UCSD-AML1 (cell line): ENCODE measurements around the gene PLS3.

Experiments
- DNase-seq: peaks from one replicate; lab custom pipeline; 2025; ENCODE audit not compliant: unreplicated experiment; lab: John Stamatoyannopoulos, UW

PLS3 gene

DNA sequence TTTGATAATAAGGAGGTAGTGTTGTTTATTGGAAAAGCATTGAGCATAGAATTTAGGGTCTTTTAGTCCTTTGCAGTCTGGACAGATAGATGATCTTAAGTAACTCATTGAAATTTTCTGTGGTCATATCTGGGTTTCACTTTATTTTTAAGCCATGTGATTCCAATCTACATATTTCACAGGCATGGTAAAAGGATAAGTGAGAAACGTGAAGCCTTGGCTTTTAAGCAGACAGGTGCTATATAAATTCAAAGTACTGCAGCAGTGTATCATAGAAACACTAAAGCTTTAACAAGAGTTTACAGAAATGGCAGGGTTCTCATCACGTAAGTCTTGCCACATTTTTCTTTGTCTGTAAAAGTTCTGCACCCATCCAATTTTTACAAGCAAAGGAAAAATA is 4.9 kb downstream of the PLS3 start:
- no peak for DNase-seq

DNA sequence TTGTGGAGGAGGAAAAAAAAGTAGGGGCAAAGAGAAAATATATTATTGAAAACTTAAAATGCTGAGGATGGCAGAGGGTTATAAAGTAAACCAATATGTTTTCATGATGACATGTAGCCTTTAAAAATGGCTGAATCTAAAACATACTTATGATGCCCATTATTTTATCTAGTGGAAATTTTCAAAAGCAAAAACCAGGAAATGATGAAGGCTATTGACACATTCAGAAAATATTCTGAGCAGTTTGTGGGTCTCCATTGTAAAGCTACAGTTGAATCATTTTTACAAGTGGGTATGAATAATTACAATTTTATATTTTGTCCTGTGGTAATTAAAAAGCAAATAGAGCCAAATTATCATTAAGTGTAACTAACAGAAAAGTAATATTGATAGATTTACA is 10.7 kb downstream of the PLS3 start:
- no peak for DNase-seq

DNA sequence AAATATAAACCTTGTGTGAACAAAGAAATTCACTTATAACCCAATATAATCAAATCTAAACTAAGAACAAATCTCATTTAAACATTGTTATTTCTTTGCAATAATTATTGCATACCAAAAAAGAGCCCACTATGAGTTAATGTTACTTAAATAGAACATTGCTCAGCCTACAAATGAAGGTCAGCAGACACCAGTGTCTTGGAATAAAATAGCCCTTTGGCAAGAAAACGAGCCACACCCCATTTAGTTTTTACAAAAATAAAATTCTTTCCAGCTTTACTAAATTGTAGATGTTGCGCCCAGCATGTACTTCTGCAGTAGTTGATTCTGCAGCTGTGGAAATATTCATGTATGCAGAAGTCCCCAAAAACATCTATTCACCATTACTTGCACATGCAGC is 12.2 kb downstream of the PLS3 start:
- DNase-seq: no peak

DNA sequence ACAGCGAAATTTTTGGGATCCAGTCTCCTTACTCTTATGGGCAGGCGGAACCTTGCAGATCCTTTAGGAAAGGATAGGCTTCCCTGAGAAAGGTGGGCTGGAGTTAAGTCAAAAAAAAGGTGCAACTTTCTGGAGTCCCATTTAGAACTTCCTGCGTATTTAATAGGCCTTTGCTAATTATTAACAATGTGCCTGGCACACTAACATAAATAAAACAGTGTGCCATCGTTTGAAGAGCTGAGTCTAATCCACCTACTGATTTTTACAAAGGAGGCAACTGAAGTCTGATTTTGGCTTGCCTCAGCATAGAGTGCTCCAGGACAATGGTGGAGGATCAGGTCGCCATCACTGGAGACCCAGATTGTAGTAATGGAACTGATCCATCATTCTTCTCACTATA is 15.7 kb downstream of the PLS3 start:
- no peak for DNase-seq

DNA sequence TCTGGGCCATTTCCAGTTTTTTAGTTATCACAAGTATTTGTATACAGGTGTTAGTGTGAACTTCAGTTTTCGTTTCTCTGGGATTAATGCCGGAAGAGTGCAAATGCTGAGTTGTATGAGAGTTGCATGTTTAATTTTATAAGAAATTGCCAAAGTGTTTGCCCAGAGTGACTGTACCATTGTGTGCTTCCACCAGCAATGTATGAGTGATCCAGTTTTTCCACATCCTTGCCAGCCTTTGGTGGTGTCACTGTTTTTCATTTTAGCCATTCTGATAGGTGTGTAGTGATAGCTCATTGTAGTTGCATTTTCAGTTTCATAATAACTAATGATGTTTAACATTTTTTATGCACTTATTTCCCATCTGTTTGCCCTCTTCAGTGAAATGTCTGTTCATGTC is 18.4 kb downstream of the PLS3 start:
- no peak for DNase-seq

DNA sequence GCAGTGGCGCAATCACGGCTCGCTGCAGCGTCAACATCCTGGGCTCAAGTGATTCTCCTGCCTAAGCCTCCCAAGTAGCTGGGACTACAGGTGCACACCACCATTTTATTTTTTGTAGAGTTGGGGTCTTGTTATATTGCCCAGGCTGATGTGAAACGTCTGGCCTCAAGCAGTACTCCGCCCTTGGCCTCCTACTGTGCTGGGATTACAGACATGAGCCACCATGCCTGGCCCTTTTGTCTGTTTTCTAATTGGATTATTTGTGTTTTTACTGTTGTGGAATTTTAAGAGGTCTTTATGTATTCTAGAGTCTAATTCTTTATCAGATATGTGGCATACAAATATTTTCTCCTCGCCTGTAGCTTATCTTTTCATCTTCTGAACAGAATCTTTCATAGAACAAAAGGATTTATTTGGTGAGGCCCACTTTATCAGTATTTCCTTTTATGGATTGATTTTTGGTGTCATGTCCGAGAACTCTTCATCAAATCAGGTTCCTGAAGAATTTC is 18.9 kb downstream of the PLS3 start:
- no peak for DNase-seq

DNA sequence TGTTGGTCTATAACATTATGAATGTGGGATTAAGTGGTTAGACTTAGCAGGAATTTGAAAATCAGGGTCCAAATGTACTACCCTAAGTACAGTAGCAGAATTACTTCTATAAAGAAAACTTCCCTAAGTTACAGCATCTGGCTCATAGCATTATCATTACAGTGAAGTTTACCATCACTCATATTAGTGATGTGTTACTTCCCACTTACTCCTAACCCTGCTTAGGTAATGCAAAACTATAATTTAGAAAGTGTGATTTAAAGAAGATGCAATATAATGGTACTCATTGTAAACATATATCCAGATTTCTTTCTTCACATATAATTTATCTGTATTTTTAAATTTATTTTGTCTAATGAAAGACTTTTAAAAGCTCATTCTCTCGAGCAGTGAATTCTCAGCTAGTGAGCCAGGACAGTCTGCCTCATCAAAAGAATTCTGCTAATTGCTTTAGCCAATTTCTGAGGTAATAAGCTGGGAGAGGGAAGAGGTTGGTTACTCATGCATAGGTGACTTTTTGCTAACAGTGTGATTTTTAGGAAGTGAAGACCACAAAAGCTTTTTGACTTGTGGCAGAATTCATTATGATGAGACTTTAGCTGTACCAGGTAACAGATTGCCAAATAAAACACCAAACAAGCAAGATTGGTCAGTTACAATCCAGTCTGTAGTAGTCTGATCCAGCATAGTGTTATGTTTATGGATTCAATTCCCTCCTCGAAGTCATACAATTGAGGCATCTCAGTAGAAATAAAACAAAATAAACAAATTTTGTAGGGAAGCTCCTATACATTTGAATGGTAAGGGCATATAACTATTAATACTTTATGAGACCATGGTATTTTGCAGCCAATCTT is 21.0 kb downstream of the PLS3 start:
- no peak for DNase-seq

DNA sequence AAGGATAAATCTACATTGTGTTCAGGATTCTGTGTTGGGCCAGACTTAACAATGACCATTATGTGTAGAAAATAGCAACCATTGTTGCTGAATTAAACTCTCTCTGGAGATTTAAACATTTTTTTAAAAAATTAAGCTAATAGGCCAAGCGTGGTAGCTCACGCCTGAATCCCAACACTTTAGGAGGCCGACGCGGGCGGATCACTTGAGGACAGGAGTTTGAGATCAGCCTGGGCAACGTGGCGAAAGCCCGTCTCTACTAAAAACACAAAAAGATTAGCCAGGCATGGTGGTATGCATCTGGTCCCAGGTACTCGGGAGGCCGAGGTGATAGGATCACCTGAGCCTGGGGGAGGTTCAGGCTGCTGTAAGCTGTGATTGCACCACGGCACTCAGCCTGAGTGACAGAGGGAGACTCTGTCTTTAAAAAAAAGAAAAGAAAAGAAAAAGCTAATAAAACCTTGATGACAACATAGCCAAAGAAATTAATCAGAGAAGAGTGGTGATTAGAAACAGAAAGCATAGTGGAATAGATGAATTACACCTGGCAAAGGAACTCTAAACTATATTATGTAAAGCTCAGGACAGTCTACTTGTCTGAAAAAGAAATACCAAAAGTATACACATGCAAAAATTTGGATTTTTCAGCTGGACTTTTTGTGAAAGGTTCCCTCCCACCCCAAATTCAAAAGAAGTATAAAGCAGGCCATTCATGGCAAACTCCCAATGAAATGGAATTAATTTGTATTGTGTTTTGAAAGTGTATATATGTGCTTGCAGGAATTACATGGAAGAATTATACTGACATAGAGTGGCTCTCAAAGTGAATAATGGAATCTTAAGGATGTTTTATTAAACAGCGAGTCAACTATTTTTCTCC is 21.9 kb downstream of the PLS3 start:
- DNase-seq: no peak

DNA sequence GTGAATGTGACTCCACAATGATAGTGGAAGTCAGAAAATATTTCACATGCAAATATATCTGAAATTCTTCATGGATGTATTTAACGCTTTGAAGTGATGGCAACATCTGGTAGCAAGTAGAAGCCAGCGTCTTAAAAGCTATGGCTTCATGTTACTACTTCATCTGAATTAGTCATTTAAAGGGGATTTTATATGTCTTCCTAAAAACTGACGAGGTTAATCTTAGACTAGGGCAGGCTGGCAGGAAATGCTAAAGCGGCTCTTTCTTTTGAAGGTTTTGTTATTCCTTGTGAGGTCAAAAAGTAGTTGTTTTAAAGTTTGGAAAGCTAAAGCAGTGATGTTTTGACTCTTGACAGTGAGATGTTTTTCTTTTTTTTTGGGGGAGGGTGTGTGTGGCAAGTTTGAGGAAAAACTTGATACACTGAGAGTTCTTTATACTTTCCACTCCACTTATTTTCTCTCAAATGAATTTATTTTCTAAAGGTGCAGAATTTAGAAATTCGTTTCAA is 22.6 kb downstream of the PLS3 start:
- DNase-seq: no peak

DNA sequence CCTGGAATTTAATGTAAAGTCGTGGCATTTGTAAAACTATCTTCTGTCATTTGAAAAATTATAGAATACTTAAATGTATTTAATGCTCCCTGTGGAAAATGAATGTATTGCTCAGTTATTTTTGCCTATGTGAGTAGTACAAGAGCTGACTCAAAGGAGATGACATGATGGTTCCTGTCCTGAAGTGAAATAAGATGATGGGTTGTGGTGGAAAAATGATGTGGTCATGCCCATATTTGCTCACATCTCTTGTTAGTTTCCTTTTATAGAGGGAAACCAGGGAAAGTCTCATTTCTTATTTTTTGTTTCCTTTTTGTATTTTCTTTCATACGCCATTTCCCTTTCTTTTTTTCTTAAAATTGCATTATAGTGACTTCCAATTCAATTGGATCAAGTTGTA is 23.7 kb downstream of the PLS3 start:
- no peak for DNase-seq

DNA sequence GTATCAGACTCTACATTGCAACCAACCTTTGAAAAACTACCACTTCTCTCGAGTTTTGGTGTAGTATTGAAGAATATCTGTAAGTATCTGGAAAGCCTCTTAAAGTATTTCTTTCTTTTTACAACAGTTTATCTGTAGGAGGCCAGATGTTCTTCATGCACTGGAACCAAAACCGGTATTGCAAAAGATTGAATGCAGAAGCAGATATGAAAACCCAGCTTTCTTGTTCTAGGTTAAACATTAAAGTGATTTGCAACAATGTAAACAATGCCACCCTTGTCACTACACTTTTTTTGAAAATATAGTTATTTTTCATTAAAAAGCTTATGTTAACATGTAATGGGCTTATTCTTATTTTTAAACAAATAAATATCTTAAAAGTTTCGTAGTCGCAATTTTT is 27.2 kb downstream of the PLS3 start:
- DNase-seq: no peak

DNA sequence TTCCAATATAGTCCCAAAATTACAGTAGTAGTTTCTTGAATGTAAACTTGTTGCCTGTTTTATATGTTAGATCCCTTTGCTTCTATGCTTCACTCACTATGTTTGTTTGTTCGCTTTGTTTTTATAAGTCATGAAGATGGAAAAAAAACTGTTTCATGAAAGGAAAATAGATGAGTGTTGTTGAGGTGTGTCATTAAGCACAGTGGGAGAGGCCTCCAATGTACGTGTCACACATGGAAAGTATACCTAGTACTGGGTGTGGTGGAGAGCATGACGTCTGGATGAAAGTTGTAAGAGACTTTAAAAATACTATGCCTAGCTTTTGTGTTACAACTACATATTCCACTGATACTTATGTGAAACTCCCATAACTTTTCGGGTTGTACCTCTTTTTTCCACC is 28.4 kb downstream of the PLS3 start:
- DNase-seq: no peak

DNA sequence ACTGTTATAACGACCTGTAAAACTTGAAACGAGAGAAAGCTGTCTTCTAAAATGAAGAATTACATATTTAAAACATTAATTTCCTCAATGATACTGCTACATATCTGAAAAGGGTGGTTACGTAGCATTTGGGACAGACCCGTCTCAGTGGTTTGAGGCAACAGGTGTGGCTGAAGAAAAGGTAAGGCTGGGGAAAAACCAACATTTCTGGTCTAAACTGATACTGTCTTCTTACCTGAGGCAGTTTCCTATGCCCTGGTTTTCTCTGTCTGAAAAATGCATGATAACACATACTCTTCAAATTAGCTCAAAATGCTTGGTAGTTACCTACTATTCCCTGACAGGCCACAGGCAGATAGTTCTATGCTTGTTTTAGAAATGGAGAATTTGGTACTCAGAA is 30.4 kb downstream of the PLS3 start:
- no peak for DNase-seq

DNA sequence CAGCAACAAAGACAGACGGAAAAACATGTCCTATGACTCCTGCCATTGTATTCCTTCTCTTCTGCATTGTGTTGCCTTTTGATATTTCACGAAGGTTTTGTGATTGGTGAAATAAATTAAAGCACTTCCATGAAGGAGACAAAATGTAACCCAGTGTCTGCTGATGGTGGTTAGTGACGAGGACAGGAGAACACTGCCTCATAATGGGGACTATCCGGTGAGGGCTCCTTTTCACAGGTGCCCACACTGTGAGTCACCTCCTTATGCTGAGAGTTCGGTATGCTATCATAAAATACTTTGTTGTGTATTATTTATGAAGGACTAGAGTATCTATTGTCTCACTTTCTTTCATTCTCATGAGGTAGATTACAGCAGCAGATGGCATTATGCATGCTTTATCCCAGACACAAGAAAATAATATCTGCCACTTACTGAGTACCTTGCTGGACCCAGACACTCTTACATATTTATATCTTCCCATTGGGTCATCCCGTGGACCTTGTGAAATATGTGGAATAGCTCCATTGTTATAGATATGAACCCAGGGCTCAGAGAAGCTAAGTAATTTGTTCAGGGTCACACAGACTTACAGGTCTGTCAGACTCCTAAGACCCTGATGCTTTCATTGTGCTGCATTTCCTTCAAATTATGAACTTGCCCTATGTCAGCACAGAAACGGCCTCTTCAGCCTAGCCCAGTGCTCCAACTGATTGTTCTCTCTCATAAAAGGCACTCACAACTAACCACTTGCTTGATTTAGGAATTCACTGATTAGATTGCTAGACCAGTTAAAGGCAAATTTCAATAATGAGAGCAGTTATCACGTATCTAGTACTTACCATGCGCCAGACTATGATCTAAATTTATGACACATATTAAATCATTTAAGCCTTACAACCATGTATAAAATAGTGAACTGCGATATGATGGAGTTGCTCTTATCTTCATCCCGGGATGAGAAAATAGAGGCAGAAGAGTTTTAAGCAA is 31.2 kb downstream of the PLS3 start:
- DNase-seq: no peak

DNA sequence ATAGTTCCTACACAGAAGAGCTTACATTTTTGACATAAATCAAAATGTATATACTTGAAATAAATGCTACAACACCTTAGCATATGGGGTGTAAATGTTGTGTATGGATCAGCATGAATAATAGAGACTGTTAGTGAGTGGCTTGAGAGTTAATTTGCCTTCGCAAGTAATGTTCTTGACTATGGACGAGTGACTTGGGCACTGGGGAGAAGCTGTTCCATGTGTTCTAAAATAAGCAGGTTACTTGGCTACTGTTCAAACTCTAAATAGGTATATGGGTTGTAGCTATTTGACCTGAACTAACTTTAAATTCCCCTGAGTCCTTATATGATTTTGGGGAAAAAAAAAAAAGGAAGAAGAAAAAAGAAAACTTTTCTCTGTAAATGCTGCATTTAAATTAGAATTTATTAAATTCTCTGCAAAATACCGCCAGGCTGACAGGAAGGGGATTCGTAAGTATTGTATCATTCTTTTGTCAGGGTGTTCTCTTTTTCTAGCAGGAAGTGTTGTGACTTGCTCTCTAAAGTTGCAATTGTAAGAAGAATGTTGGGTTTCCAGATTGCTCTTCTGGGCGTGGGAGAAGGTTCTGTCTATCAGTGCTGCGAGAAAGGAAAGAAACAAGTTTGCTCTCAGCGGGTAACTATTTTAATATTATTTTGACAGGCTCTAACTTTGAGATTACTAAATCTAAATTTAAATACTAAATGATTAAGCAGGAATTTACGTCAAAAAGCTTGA is 32.2 kb downstream of the PLS3 start:
- no peak for DNase-seq

DNA sequence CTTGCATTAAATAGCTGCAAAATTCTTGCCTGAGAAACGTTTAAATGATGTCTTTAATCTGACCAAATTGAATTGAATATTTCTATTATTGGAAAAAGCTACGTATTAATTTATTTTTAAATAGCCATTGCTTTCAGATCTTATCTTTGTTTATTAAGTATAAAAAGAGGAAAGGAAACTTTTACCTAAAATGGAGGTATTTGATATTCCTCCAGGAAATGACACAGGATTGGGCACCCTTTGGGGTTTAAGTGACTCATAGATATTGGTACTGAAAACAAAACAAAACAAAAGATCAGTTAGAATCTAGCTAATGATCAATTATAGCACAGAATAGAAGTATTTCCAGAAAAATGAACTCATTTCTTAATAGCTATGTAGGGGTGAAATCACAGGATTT is 34.1 kb downstream of the PLS3 start:
- DNase-seq: no peak

DNA sequence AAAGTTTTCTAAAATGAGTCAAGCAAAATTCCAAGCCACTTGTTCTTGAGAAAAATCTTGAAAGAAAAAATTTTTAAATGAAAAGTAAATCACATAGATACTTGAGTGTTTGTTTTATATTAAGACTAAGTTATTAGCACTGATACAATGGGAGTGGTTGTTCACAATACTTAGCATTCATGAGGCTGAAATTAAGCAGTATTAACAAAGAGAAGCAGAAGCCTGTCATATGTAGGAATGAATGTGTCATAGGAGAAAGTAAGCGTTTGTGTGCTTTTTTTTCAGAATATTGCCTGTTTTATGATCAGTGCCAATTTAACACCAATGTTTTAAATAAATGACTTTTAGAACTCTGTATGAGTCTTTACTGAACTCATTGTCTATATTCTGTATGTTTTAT is 37.6 kb downstream of the PLS3 start:
- DNase-seq: no peak

DNA sequence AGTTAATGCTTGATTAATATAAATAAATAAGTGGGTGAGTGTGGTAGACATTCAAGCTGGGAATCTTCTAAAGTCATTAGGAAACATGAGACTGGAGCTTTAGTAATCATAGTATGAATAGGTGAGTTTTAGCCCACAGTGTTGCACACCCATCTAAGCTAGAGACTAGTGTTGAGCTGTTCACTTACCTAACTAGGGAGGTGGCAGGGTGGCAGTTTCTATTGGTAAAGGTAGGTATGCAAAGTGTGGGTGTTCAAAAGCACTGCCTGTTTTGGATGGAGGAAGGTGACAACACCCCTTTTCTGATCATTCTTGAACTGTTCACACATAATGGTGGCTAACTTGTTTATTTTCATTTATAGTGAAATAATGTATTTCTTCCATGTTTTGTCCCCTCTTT is 41.3 kb downstream of the PLS3 start:
- no peak for DNase-seq

DNA sequence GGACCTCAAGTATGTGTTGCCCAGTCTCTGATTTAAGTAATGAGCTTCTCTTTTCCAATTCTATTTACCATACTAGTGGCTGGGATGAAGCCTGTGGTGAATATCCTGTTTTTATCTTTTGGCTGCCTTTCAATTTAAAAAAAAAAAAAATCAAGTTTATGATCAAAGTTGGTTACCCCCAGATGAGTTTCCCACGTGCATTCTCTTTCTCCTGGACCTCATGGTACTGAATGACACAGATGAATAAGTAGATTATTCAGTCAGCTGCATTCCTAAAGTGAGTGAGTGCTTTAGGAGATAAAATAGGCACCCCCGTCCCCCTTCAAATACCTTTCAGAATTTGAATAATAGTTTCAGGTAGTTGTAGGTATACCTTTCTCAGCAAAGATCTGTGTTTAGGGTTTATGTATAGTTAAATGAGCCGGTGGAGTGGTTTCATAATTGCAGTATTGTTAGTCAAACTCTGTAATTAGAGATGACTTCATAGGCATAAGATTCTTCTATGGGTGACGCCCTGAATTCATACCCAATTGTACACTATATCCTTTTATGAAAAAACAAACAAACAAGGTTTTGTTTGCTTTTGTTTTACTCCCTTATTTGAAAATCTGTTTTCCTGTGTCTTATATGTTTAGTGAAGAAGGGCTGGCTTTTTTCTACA is 41.9 kb downstream of the PLS3 start:
- no peak for DNase-seq
